AG04449 (cell line): Measurements from ENCODE around the gene PGPEP1.
"Not testable (repeated sequence)": the region's sequence is repeated elsewhere in the genome, so short reads cannot be mapped to it uniquely, and the experiment has no call there.

Source experiments
- CTCF ChIA-PET: fragments of 350-600 bp; formaldehyde crosslinking; extraction: SDS; loops from one replicate; lab custom pipeline; 2021; ENCODE audit warnings: antibody characterized with exemption; lab: Yijun Ruan, JAX
- POLR2A ChIA-PET: fragments of 400-600, 350-600 bp; formaldehyde crosslinking; extraction: SDS; loops from one replicate; lab custom pipeline; 2020; ENCODE audit warnings: antibody characterized with exemption, inconsistent platforms; lab: Yijun Ruan, JAX
- DNase-seq: peaks from one replicate; pipeline ENCODE4 v3.0.0-alpha.2; 2010; ENCODE audit warnings: low read depth, low spot score
- H3K4me3 ChIP-seq: 2 replicates; pipeline ENCODE4 v1.5.1; 2011; ENCODE audit warnings: low read depth, mild to moderate bottlenecking, control low read depth, low read length
- CTCF ChIP-seq: IDR thresholded peaks from one replicate; pipeline ENCODE4 v1.5.1; 2011; ENCODE audit warnings: mild to moderate bottlenecking, moderate library complexity, low read length, control low read depth, inconsistent platforms; ENCODE audit not compliant: insufficient read depth; ENCODE audit errors: missing control alignments

Gene PGPEP1

GRCh38 chr19:18353378-18354005 lies 13.1 kb downstream of the PGPEP1 start:
- H3K4me3 ChIP-seq, result no peak overlapping the region
- CTCF ChIA-PET, result interaction anchor here (1.5 to 4.7 kb wide), 2 partner anchors 36 to 59 kb away, joined by 4 to 32 read pairs; no protein-coding TSS in a partner anchor
- no peak for TF ChIP-seq CTCF
- no peak for DNase-seq
- POLR2A ChIA-PET, result no interaction called here

GRCh38 chr19:18354743-18355142 lies 14.3 kb downstream of the PGPEP1 start:
- CTCF ChIA-PET, result interaction anchor here (0.9 to 4.7 kb wide), 7 partner anchors 32 to 76 kb away, joined by 3 to 32 read pairs (median 4); no protein-coding TSS in a partner anchor
- H3K4me3 ChIP-seq, POLR2A ChIA-PET, DNase-seq: not testable (repeated sequence)

- no peak for DNase-seq
- POLR2A ChIA-PET, result no interaction called here
- CTCF ChIA-PET, result interaction anchor here (0.6 to 2.5 kb wide), 6 partner anchors 12 to 78 kb away, joined by 3 to 10 read pairs (median 3); no protein-coding TSS in a partner anchor
- no peak for TF ChIP-seq CTCF
- no peak overlapping the region for H3K4me3 ChIP-seq
Observed at GRCh38 chr19:18357041-18357440, 16.6 kb downstream of the PGPEP1 start.

- DNase-seq, result no peak
- H3K4me3 ChIP-seq, result no peak overlapping the region
- CTCF ChIA-PET, result interaction anchor here (2.4 to 4.9 kb wide), 3 partner anchors 12 to 49 kb away, joined by 17 to 34 read pairs (median 27); no protein-coding TSS in a partner anchor
- POLR2A ChIA-PET, result interaction anchor here (0.7 kb wide), 1 partner anchor 30 kb away, joined by 3 read pairs; no protein-coding TSS in a partner anchor
- no peak for TF ChIP-seq CTCF
Observed at GRCh38 chr19:18361646-18362045, 21.2 kb downstream of the PGPEP1 start.

- no peak overlapping the region for H3K4me3 ChIP-seq
- DNase-seq, result no peak
- POLR2A ChIA-PET, result no interaction called here
- no peak for TF ChIP-seq CTCF
- CTCF ChIA-PET, result interaction anchor here (1.2 to 4.9 kb wide), 4 partner anchors 23 to 48 kb away, joined by 3 to 27 read pairs (median 8); partner anchors contain the start of gene GDF15
Observed at GRCh38 chr19:18362934-18363542, 22.6 kb downstream of the PGPEP1 start.

GRCh38 chr19:18363787-18364186 lies 23.4 kb downstream of the PGPEP1 start:
- CTCF ChIA-PET, result interaction anchor here (0.9 to 2.1 kb wide), 5 partner anchors 14 to 47 kb away, joined by 3 to 12 read pairs (median 5); partner anchors contain the start of gene GDF15
- DNase-seq, result no peak
- no peak for TF ChIP-seq CTCF
- H3K4me3 ChIP-seq, result no peak overlapping the region
- POLR2A ChIA-PET, result interaction anchor here (1.4 kb wide), 1 partner anchor 22 kb away, joined by 8 read pairs; the partner anchor contains the start of gene GDF15

- POLR2A ChIA-PET, result interaction anchor here (0.7 to 1.4 kb wide), 2 partner anchors 10 to 21 kb away, joined by 4 to 8 read pairs; partner anchors contain the start of gene GDF15
- H3K4me3 ChIP-seq, DNase-seq: not testable (repeated sequence)
- CTCF ChIA-PET, result interaction anchor here (0.9 to 2.7 kb wide), 7 partner anchors 14 to 51 kb away, joined by 3 to 21 read pairs (median 5); no protein-coding TSS in a partner anchor
Observed at GRCh38 chr19:18364277-18364825, 24.0 kb downstream of the PGPEP1 start.
